K562 (cell line): ENCODE measurements around the gene DOCK4. TPM values are rescaled to one million over a fixed set of nuclear protein-coding genes. Genes with fewer than 3 reads are reported as not detected.

Experiments
- ATAC-seq: fragments of 200-7000 bp; cut with Tn5 transposase; 3 replicates; pipeline ENCODE4 v1.9.1; 2020; ENCODE audit warnings: moderate library complexity
- BruUV-seq: library from RNA; stranded (reverse); fragments of 400-500 nt; replicated peaks from 2 replicates; lab custom pipeline; 2021; lab: Mats Ljungman, UMichigan
- CTCF ChIA-PET: fragments of 300-600 bp; formaldehyde crosslinking; extraction: SDS; loops from one replicate; lab custom pipeline; 2021; ENCODE audit warnings: low intra/inter-chr PET ratio; lab: Yijun Ruan, JAX
- POLR2A ChIA-PET: fragments of 300-600, 350-650 bp; sonication (Branson Sonifier 250); formaldehyde crosslinking; extraction: SDS; loops from one replicate; lab custom pipeline; 2021; ENCODE audit warnings: antibody characterized with exemption, inconsistent platforms; lab: Yijun Ruan, JAX
- DNase-seq, 4 experiments: peaks; one replicate each; pipeline versions ENCODE4 v3.0.0 to v3.0.0-alpha.2; 2011 to 2018; ENCODE audit warnings: low spot score in 3 of 4, mixed read lengths in 3 of 4; ENCODE audit errors: extremely low read depth in 1 of 4
- FAIRE-seq: peaks from 2 replicates; lab custom pipeline; 2011; peaks lifted over from hg19 to GRCh38; lab: Jason Lieb, UNC
- H2AFZ ChIP-seq: 2 replicates; pipeline ENCODE4 v1.6.0; 2011; ENCODE audit warnings: low read depth, low read length, control low read depth, inconsistent platforms
- H3K27ac ChIP-seq: fragments of 200-600 bp; 3 replicates; pipeline ENCODE4 v1.8.0; 2011; ENCODE audit warnings: low read depth, mild to moderate bottlenecking, control low read depth, inconsistent platforms, low read length, moderate library complexity, mixed read lengths; ENCODE audit errors: extremely low read depth
- H3K27me3 ChIP-seq, 2 experiments: fragments of 300-600 bp in 1 of 2; 2 replicates in 1 of 2; 3 replicates in 1 of 2; pipeline versions ENCODE4 v1.6.0 to v1.8.0; 2011; ENCODE audit warnings: inconsistent platforms in 2 of 2, low read length in 2 of 2, mild to moderate bottlenecking in 1 of 2, mixed read lengths in 1 of 2, moderate library complexity in 1 of 2; ENCODE audit not compliant: control insufficient read depth in 2 of 2, insufficient read depth in 2 of 2
- H3K36me3 ChIP-seq: fragments of 300-600 bp; 3 replicates; pipeline ENCODE4 v1.8.0; 2011; ENCODE audit warnings: mild to moderate bottlenecking, low read length, inconsistent platforms; ENCODE audit not compliant: control insufficient read depth, insufficient read depth
- H3K4me1 ChIP-seq, 2 experiments: fragments of 200-600 bp in 1 of 2; replicated peaks in 1 of 2; 2 replicates in 1 of 2; 3 replicates in 1 of 2; pipeline versions ENCODE4 v1.5.1 to v1.8.0; 2011; ENCODE audit warnings: inconsistent platforms in 2 of 2, low read length in 2 of 2, mild to moderate bottlenecking in 1 of 2, mixed read lengths in 1 of 2, moderate library complexity in 1 of 2; ENCODE audit not compliant: control insufficient read depth in 2 of 2, insufficient read depth in 2 of 2
- H3K4me2 ChIP-seq: 2 replicates; pipeline ENCODE4 v1.6.1; 2011; ENCODE audit warnings: low read length, control low read depth, inconsistent platforms, mixed read lengths; ENCODE audit not compliant: insufficient read depth
- H3K4me3 ChIP-seq: fragments of 200-600 bp; sonication (generic), shearing (Covaris generic); 2 replicates; pipeline ENCODE4 v1.5.1; 2016; ENCODE audit warnings: control low read depth, inconsistent platforms
- H3K79me2 ChIP-seq: fragments of 200-600 bp; 3 replicates; pipeline ENCODE4 v1.8.0; 2011; ENCODE audit warnings: low read length, inconsistent platforms; ENCODE audit not compliant: control insufficient read depth, insufficient read depth
- H3K9ac ChIP-seq, 2 experiments: 2 replicates each; pipeline versions ENCODE4 v1.6.0 to v1.6.1; 2011; ENCODE audit warnings: low read depth in 2 of 2, low read length in 2 of 2, control low read depth in 1 of 2, inconsistent platforms in 1 of 2, mild to moderate bottlenecking in 1 of 2, mixed read lengths in 1 of 2; ENCODE audit not compliant: insufficient read depth in 1 of 2
- H3K9me1 ChIP-seq: one replicate; pipeline ENCODE4 v1.6.0; 2011; ENCODE audit warnings: inconsistent platforms, mild to moderate bottlenecking, low read length, moderate library complexity; ENCODE audit not compliant: control insufficient read depth, insufficient read depth
- H3K9me3 ChIP-seq: replicated peaks from 2 replicates; pipeline ENCODE4 v1.5.1; 2011; ENCODE audit warnings: low read depth, low read length, inconsistent platforms; ENCODE audit not compliant: control insufficient read depth, insufficient read depth
- H4K20me1 ChIP-seq: replicated peaks from 2 replicates; pipeline ENCODE4 v1.6.1; 2011; ENCODE audit warnings: low read length, inconsistent platforms, mixed read lengths; ENCODE audit not compliant: control insufficient read depth, insufficient read depth
- CBX5 ChIP-seq: IDR thresholded peaks from 2 replicates; pipeline ENCODE4 v1.6.1; 2014; ENCODE audit warnings: low read depth, borderline replicate concordance
- EP300 ChIP-seq: IDR thresholded peaks from 2 replicates; pipeline ENCODE4 v1.6.1; 2012; ENCODE audit warnings: low read length, improper control_type of control experiment
- HDGF ChIP-seq: fragments of 450-650 bp; IDR thresholded peaks from 2 replicates; pipeline ENCODE4 v1.6.1; 2016
- RBM25 ChIP-seq: fragments of 200-400 bp; formaldehyde crosslinking; IDR thresholded peaks from 2 replicates; pipeline ENCODE4 v1.6.1; 2018; ENCODE audit warnings: low read length, low read depth, moderate library complexity; ENCODE audit not compliant: severe bottlenecking
- RFX5 ChIP-seq: IDR thresholded peaks from 2 replicates; pipeline ENCODE4 v1.6.1; 2011; ENCODE audit warnings: low read depth, mild to moderate bottlenecking, improper control_type of control experiment, low read length
- SREBF1 ChIP-seq: fragments of 150-350 bp; IDR thresholded peaks from 2 replicates; pipeline ENCODE4 v1.6.1; 2014; ENCODE audit warnings: antibody characterized with exemption, low read depth, low read length, borderline replicate concordance
- U2AF1 ChIP-seq: fragments of 200-400 bp; formaldehyde crosslinking; optimal IDR thresholded peaks from 2 replicates; pipeline ENCODE3; 2017; ENCODE audit warnings: mild to moderate bottlenecking, low read depth, low read length, moderate library complexity
- ZNF121 ChIP-seq: sonication (generic); formaldehyde crosslinking; conservative IDR thresholded peaks from 2 replicates; pipeline ENCODE4 v1.8.0; 2022; ENCODE audit warnings: missing genetic modification reagents
- ZNF3 ChIP-seq: fragments of 250-450 bp; sonication (Bioruptor Pico); IDR thresholded peaks from 2 replicates; pipeline ENCODE4 v1.5.0; 2021; ENCODE audit warnings: mild to moderate bottlenecking, moderate library complexity
- ZNF316 ChIP-seq: fragments of 450-650 bp; IDR thresholded peaks from 2 replicates; pipeline ENCODE4 v1.6.1; 2016
- WGBS: fragments of 100-300 bp; shearing (Covaris generic); methylation state at CpG from one replicate; pipeline ENCODE4 v1.1.6; 2016; ENCODE audit warnings: low coverage, mixed read lengths; ENCODE audit not compliant: insufficient coverage; ENCODE audit errors: missing lambda C conversion rate; 5-methylcytosine and 5-hydroxymethylcytosine counted together
- in situ Hi-C: fragments of 300-500 bp; cut with MboI; formaldehyde crosslinking; loops from 4 replicates; pipeline ENCODE4 v1.15.0; 2018; ENCODE audit warnings: inconsistent platforms, mixed read lengths
- intact Hi-C: fragments of 100-400 bp; cut with micrococcal nuclease; formaldehyde crosslinking; loops from 2 replicates; pipeline ENCODE4 v1.14.2; 2022
- polyA plus RNA-seq, 8 experiments: library from polyadenylated mRNA; depleted of rRNA in 4 of 8; stranded (reverse) in 5 of 8; unstranded in 3 of 8; fragments of >200 nt; fragmentation: Nextera tagmentation in 2 of 8; fragmentation: Illumina TruSeq in 1 of 8; extraction: Ambion mirVana in 2 of 8; extraction: Trizol in 1 of 8; gene quantifications; 2 replicates each; pipeline versions ENCODE4 v1.2.1 to v1.2.3, GENCODE V29; 2011 to 2014; ENCODE audit warnings: inconsistent platforms in 1 of 8, missing spikeins in 1 of 8
- total RNA-seq, 7 experiments: library from RNA; depleted of rRNA in 6 of 7; stranded (reverse); fragments of >200 nt in 6 of 7; fragmentation: Illumina TruSeq in 2 of 7; extraction: Trizol in 2 of 7; gene quantifications; 2 replicates each; pipeline versions ENCODE4 v1.2.1 to v1.2.3, GENCODE V29; 2011 to 2021; ENCODE audit warnings: low replicate concordance in 1 of 7

Gene DOCK4
- total and polyA plus RNA-seq, 9 of the 15 experiments (the other 6 are each of a cell fraction or from before 2014, with no cell fraction given) = 0.42 to 5.7 (median 2.3) TPM

DNA sequence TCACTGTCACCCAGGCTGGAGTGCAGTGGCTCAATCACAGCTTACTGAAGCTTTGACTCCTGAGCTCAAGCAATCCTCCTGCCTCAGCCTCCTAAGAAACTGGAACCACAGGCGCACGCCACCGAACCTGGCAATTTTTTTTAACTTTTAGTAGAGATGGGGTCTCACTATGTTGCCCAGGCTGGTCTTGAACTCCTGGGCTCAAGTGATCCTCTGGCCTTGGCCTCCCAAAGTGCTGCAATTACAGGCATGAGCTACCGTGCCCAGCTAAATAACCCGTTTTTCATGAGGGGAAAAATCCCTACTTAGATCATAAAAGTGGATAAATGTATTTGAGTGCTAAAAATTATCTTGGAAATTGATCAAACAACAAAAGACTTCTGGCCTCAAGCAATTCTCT, 443.4 kb downstream of the DOCK4 start:
- H3K9ac ChIP-seq = no peak overlapping the region
- BruUV-seq = no TSS peak
- no peaks in the 10 kb centered on the region for H3K9me1 ChIP-seq
- H4K20me1 ChIP-seq = no peaks in the 10 kb centered on the region
- ChIA-PET CTCF (interaction anchor here (0.6 to 1.8 kb wide), 6 partner anchors 27 to 733 kb away, joined by 3 to 15 read pairs (median 7); no protein-coding TSS in a partner anchor), POLR2A (interaction anchor here (1.1 kb wide), 1 partner anchor 162 kb away, joined by 3 read pairs; no protein-coding TSS in a partner anchor)
- in situ Hi-C loops = loop anchor here (25.0 kb wide), 1 partner anchor 1125 kb away; no protein-coding TSS in a partner anchor
- no peak overlapping the region for H3K4me3 ChIP-seq
- 7% methylated on average over 5 of the region's 5 CpGs for WGBS
- DNase-seq = no peak
- FAIRE-seq = no peak
- no peaks in the 10 kb centered on the region for H3K4me1 ChIP-seq
- intact Hi-C loops = loop anchor here (2.0 to 10.0 kb wide), 2 partner anchors 92 to 1942 kb away; no protein-coding TSS in a partner anchor
- H3K9me3 ChIP-seq = no peaks in the 10 kb centered on the region
- no peaks in the 10 kb centered on the region for H3K79me2 ChIP-seq
- H3K27ac ChIP-seq = no peak overlapping the region
- H3K4me2 ChIP-seq = no peak overlapping the region
- TF ChIP-seq RFX5 = no peak
- TF ChIP-seq ZNF121 (CRISPR knock-in tag) = peak; percentile 90
- peak; percentile 51 for TF ChIP-seq RBM25
- TF ChIP-seq, all 486 proteins: peak for 2
- no peak overlapping the region for H2AFZ ChIP-seq
- no peaks in the 10 kb centered on the region; the same call in 2 of the 3 replicates for H3K36me3 ChIP-seq
- no peak for ATAC-seq
- H3K27me3 ChIP-seq = peaks cover 0 to 3% of the 10 kb centered on the region in 2 experiments; a peak in 1 of 5 replicates

- no TSS peak for BruUV-seq
- intact Hi-C loops = loop anchor here (2.0 to 10.0 kb wide), 2 partner anchors 93 to 1943 kb away; no protein-coding TSS in a partner anchor
- Histone ChIP-seq H3K9me3 (no peaks in the 10 kb centered on the region), H3K4me2 (no peak overlapping the region), H4K20me1 (no peaks in the 10 kb centered on the region), H3K36me3 (no peaks in the 10 kb centered on the region; the same call in 2 of the 3 replicates), H2AFZ (no peak overlapping the region), H3K79me2 (no peaks in the 10 kb centered on the region), H3K27ac (no peak overlapping the region), H3K9ac (no peak overlapping the region), H3K27me3 (peaks cover 2 to 3% of the 10 kb centered on the region in 2 experiments; a peak in 1 of 5 replicates), H3K4me1 (no peaks in the 10 kb centered on the region), H3K9me1 (no peaks in the 10 kb centered on the region), H3K4me3 (no peak overlapping the region)
- POLR2A ChIA-PET = interaction anchor here (1.1 kb wide), 1 partner anchor 162 kb away, joined by 3 read pairs; no protein-coding TSS in a partner anchor
- ATAC-seq (no peak), FAIRE-seq (no peak), DNase-seq (no peak)
- CTCF ChIA-PET = interaction anchor here (0.6 to 1.8 kb wide), 2 partner anchors 27 to 615 kb away, joined by 3 to 12 read pairs; no protein-coding TSS in a partner anchor
- in situ Hi-C loops = loop anchor here (25.0 kb wide), 1 partner anchor 1125 kb away; no protein-coding TSS in a partner anchor
- TF ChIP-seq HDGF (no peak), ZNF3 (no peak), SREBF1 (no peak), ZNF316 (peak; percentile 41; the same call in 1 of the 2 replicates), U2AF1 (no peak), EP300 (no peak), CBX5 (no peak)
These were observed 444.0 kb downstream of the DOCK4 start for GRCh38 chr7:111762211-111762610.
